WTC11 (cell line): ENCODE data around the gene ADAMTS2. TPM values are rescaled to one million over a fixed set of nuclear protein-coding genes. Genes with fewer than 3 reads are reported as not detected.
A peak's percentile ranks its signal among the peaks of the same experiment; 100 is the strongest.

ENCODE experiments used
- ATAC-seq: fragments of 200-7000 bp; cut with Tn5 transposase; 2 replicates; pipeline ENCODE4 v1.10.0; 2021; ENCODE audit warnings: mild to moderate bottlenecking, moderate library complexity
- CTCF ChIA-PET: fragments of 300-600 bp; sonication (Branson Sonifier 250); formaldehyde crosslinking; loops from one replicate; lab custom pipeline; 2021; ENCODE audit warnings: antibody characterized with exemption; lab: Charles Lee
- POLR2A ChIA-PET: fragments of 350-600 bp; sonication (Branson Sonifier 250); formaldehyde crosslinking; loops from one replicate; lab custom pipeline; 2021; ENCODE audit warnings: antibody characterized with exemption; lab: Charles Lee
- DNase-seq: peaks from one replicate; pipeline ENCODE4 v3.0.0; 2021; ENCODE audit warnings: low spot score
- H3K27ac Mint-ChIP-seq: 2 replicates; pipeline ENCODE4 v1.8.0; 2021; ENCODE audit warnings: mixed read lengths
- H3K27me3 Mint-ChIP-seq: 2 replicates; pipeline ENCODE4 v1.8.0; 2021; ENCODE audit warnings: low read depth, mild to moderate bottlenecking, moderate library complexity, mixed read lengths
- H3K36me3 Mint-ChIP-seq: 2 replicates; pipeline ENCODE4 v1.8.0; 2021; ENCODE audit warnings: mixed read lengths
- H3K4me1 Mint-ChIP-seq: 2 replicates; pipeline ENCODE4 v1.8.0; 2022; ENCODE audit warnings: mixed read lengths
- H3K4me3 Mint-ChIP-seq: 2 replicates; pipeline ENCODE4 v1.8.0; 2021; ENCODE audit warnings: mild to moderate bottlenecking, moderate library complexity, mixed read lengths
- H3K9me3 Mint-ChIP-seq: 2 replicates; pipeline ENCODE4 v1.8.0; 2021; ENCODE audit warnings: mixed read lengths
- CDX4 ChIP-seq: fragments of 250-450 bp; sonication (Bioruptor Pico); IDR thresholded peaks from 2 replicates; pipeline ENCODE4 v1.9.0; 2021; ENCODE audit warnings: moderate library complexity, mild to moderate bottlenecking, inconsistent platforms, borderline replicate concordance
- CREM ChIP-seq: sonication (generic); formaldehyde crosslinking; IDR thresholded peaks from 2 replicates; pipeline ENCODE4 v1.8.1; 2022; ENCODE audit warnings: mild to moderate bottlenecking, missing genetic modification reagents, moderate library complexity
- E2F5 ChIP-seq: sonication (generic); formaldehyde crosslinking; IDR thresholded peaks from 2 replicates; pipeline ENCODE4 v1.8.1; 2022; ENCODE audit warnings: mild to moderate bottlenecking, moderate library complexity, missing genetic modification reagents
- FOXJ3 ChIP-seq: sonication (generic); formaldehyde crosslinking; IDR thresholded peaks from 2 replicates; pipeline ENCODE4 v1.9.0; 2021; ENCODE audit warnings: missing genetic modification reagents, mild to moderate bottlenecking, borderline replicate concordance
- FOXK1 ChIP-seq: sonication (generic); formaldehyde crosslinking; IDR thresholded peaks from 2 replicates; pipeline ENCODE4 v1.8.0; 2022; ENCODE audit warnings: mild to moderate bottlenecking, moderate library complexity, missing genetic modification reagents
- FOXP1 ChIP-seq: sonication (generic); formaldehyde crosslinking; IDR thresholded peaks from 2 replicates; pipeline ENCODE4 v1.8.0; 2022; ENCODE audit warnings: missing genetic modification reagents, mild to moderate bottlenecking, moderate library complexity, borderline replicate concordance
- FOXP4 ChIP-seq: sonication (generic); formaldehyde crosslinking; IDR thresholded peaks from 2 replicates; pipeline ENCODE4 v1.8.0; 2022; ENCODE audit warnings: mild to moderate bottlenecking, missing genetic modification reagents
- HMGXB4 ChIP-seq: sonication (generic); formaldehyde crosslinking; IDR thresholded peaks from 2 replicates; pipeline ENCODE4 v1.8.1; 2023; ENCODE audit warnings: mild to moderate bottlenecking, moderate library complexity, missing genetic modification reagents
- JUN ChIP-seq: sonication (generic); formaldehyde crosslinking; IDR thresholded peaks from 2 replicates; pipeline ENCODE4 v1.8.0; 2023; ENCODE audit warnings: mild to moderate bottlenecking, missing genetic modification reagents
- MAX ChIP-seq: sonication (generic); formaldehyde crosslinking; IDR thresholded peaks from 2 replicates; pipeline ENCODE4 v1.8.0; 2022; ENCODE audit warnings: mild to moderate bottlenecking, missing genetic modification reagents
- NFE2L1 ChIP-seq: sonication (generic); formaldehyde crosslinking; IDR thresholded peaks from 2 replicates; pipeline ENCODE4 v1.8.1; 2023; ENCODE audit warnings: missing genetic modification reagents
- NR1H2 ChIP-seq: sonication (generic); formaldehyde crosslinking; IDR thresholded peaks from 2 replicates; pipeline ENCODE4 v1.9.0; 2021; ENCODE audit warnings: mild to moderate bottlenecking, moderate library complexity, missing genetic modification reagents
- NR2C2 ChIP-seq: sonication (generic); formaldehyde crosslinking; IDR thresholded peaks from 2 replicates; pipeline ENCODE4 v1.8.0; 2022; ENCODE audit warnings: mild to moderate bottlenecking, missing genetic modification reagents
- OVOL2 ChIP-seq: fragments of 250-450 bp; sonication (Bioruptor Pico); IDR thresholded peaks from 2 replicates; pipeline ENCODE4 v1.9.0; 2021; ENCODE audit warnings: mild to moderate bottlenecking, borderline replicate concordance
- SMAD3 ChIP-seq: sonication (generic); formaldehyde crosslinking; IDR thresholded peaks from 2 replicates; pipeline ENCODE4 v1.8.0; 2022; ENCODE audit warnings: missing genetic modification reagents, mild to moderate bottlenecking, borderline replicate concordance
- TCF7 ChIP-seq: sonication (generic); formaldehyde crosslinking; IDR thresholded peaks from 2 replicates; pipeline ENCODE4 v1.8.0; 2022; ENCODE audit warnings: mild to moderate bottlenecking, low read depth, missing genetic modification reagents, moderate library complexity
- TEAD4 ChIP-seq: sonication (generic); formaldehyde crosslinking; IDR thresholded peaks from 2 replicates; pipeline ENCODE4 v1.8.0; 2022; ENCODE audit warnings: mild to moderate bottlenecking, missing genetic modification reagents
- ZBTB21 ChIP-seq: sonication (generic); formaldehyde crosslinking; IDR thresholded peaks from 2 replicates; pipeline ENCODE4 v1.8.1; 2023; ENCODE audit warnings: mild to moderate bottlenecking, missing genetic modification reagents, borderline replicate concordance
- ZNF138 ChIP-seq: sonication (generic); formaldehyde crosslinking; conservative IDR thresholded peaks from 2 replicates; pipeline ENCODE4 v1.8.1; 2022; ENCODE audit warnings: mild to moderate bottlenecking, moderate library complexity, missing genetic modification reagents
- ZNF317 ChIP-seq: sonication (generic); formaldehyde crosslinking; IDR thresholded peaks from 2 replicates; pipeline ENCODE4 v1.8.1; 2023; ENCODE audit warnings: low read depth, mild to moderate bottlenecking, moderate library complexity, missing genetic modification reagents, borderline replicate concordance
- ZNF423 ChIP-seq: fragments of 250-450 bp; sonication (Bioruptor Pico); IDR thresholded peaks from 2 replicates; pipeline ENCODE4 v2.1.2; 2022; ENCODE audit warnings: mild to moderate bottlenecking, moderate library complexity
- ZNF671 ChIP-seq: fragments of 250-450 bp; sonication (Bioruptor Pico); IDR thresholded peaks from 2 replicates; pipeline ENCODE4 v1.8.0; 2021; ENCODE audit warnings: mild to moderate bottlenecking
- total RNA-seq: library from RNA; stranded (reverse); gene quantifications from 3 replicates; pipeline ENCODE4 v1.2.3, GENCODE V29; 2021

ADAMTS2 gene
- total RNA-seq, 1 experiment from 2014 or later: 11.2 TPM

- no peak overlapping the region for H3K4me3 Mint-ChIP-seq
- H3K27ac Mint-ChIP-seq: no peak overlapping the region; the same call in 1 of the 2 replicates
- POLR2A ChIA-PET: no interaction called here
- no peaks in the 10 kb centered on the region for H3K27me3 Mint-ChIP-seq
- TF ChIP-seq SMAD3 (no peak), NR1H2 (CRISPR knock-in tag) (no peak), TEAD4 (no peak), FOXP1 (no peak), CDX4 (CRISPR knock-in tag) (no peak), ZNF317 (CRISPR knock-in tag) (no peak), ZNF671 (no peak), HMGXB4 (CRISPR knock-in tag) (no peak), MAX (CRISPR knock-in tag) (no peak), FOXP4 (CRISPR knock-in tag) (no peak), OVOL2 (CRISPR knock-in tag) (no peak), FOXK1 (no peak), ZNF138 (CRISPR knock-in tag) (no peak), NFE2L1 (CRISPR knock-in tag) (no peak), TCF7 (CRISPR knock-in tag) (no peak), E2F5 (no peak), JUN (CRISPR knock-in tag) (no peak)
- peaks cover 49% of the 10 kb centered on the region for H3K4me1 Mint-ChIP-seq
- DNase-seq: no peak
- no peaks in the 10 kb centered on the region for H3K9me3 Mint-ChIP-seq
- CTCF ChIA-PET: interaction anchor here (0.7 to 1.4 kb wide), 2 partner anchors 88 to 720 kb away, joined by 3 read pairs; no protein-coding TSS in a partner anchor
- no peak for ATAC-seq
- H3K36me3 Mint-ChIP-seq: no peaks in the 10 kb centered on the region
These were observed 156.6 kb downstream of the ADAMTS2 start for GRCh38 chr5:179188636-179189035.

- Mint-ChIP-seq H3K4me1 (peaks cover 56% of the 10 kb centered on the region), H3K9me3 (no peaks in the 10 kb centered on the region), H3K27me3 (no peaks in the 10 kb centered on the region), H3K27ac (peak overlapping the region; percentile 51), H3K4me3 (no peak overlapping the region), H3K36me3 (no peaks in the 10 kb centered on the region)
- DNase-seq (no peak), ATAC-seq (no peak; the same call in 1 of the 2 replicates)
- POLR2A ChIA-PET: no interaction called here
- TF ChIP-seq FOXJ3 (CRISPR knock-in tag) (no peak), CREM (CRISPR knock-in tag) (no peak), NR2C2 (CRISPR knock-in tag) (no peak), ZBTB21 (CRISPR knock-in tag) (no peak), ZNF423 (CRISPR knock-in tag) (0 out of 2 replicates have a peak, but pooled peaks have one; percentile 19)
- CTCF ChIA-PET: interaction anchor here (1.4 kb wide), 1 partner anchor 88 kb away, joined by 3 read pairs; no protein-coding TSS in a partner anchor
These were observed 157.3 kb downstream of the ADAMTS2 start for GRCh38 chr5:179187681-179188575.
